H1 (cell line): ENCODE results near the gene TECRL. TPM values are rescaled to one million over a fixed set of nuclear protein-coding genes. Genes with fewer than 3 reads are reported as not detected.

Source experiments
- CTCF ChIA-PET: fragments of 300-600 bp; sonication (Branson Sonifier 250); formaldehyde crosslinking; loops from one replicate; lab custom pipeline; 2021; ENCODE audit not compliant: partially characterized antibody; lab: Charles Lee
- POLR2A ChIA-PET: fragments of 300-600 bp; sonication (Branson Sonifier 250); formaldehyde crosslinking; loops from one replicate; lab custom pipeline; 2021; ENCODE audit warnings: inconsistent platforms; ENCODE audit not compliant: partially characterized antibody; lab: Charles Lee
- DNase-seq, 2 experiments: peaks; one replicate each; pipeline versions ENCODE4 v3.0.0 to v3.0.0-alpha.2; 2010 to 2022; ENCODE audit warnings: low spot score in 2 of 2, low read depth in 1 of 2, mixed read lengths in 1 of 2
- FAIRE-seq: peaks from 2 replicates; lab custom pipeline; 2011; peaks lifted over from hg19 to GRCh38; lab: Jason Lieb, UNC
- H2AFZ ChIP-seq: 2 replicates; pipeline ENCODE4 v1.8.1; 2012; ENCODE audit warnings: low read length, inconsistent platforms
- H2AK5ac ChIP-seq: 2 replicates; pipeline ENCODE4 v1.6.1; 2013; ENCODE audit warnings: low read depth, low read length
- H2BK120ac ChIP-seq: replicated peaks from 2 replicates; pipeline ENCODE3; 2013; ENCODE audit warnings: low read depth, low read length, inconsistent platforms
- H2BK12ac ChIP-seq: 2 replicates; pipeline ENCODE4 v1.6.1; 2013; ENCODE audit warnings: low read depth, low read length
- H2BK15ac ChIP-seq: 2 replicates; pipeline ENCODE4 v1.6.1; 2013; ENCODE audit warnings: low read length
- H2BK20ac ChIP-seq: 2 replicates; pipeline ENCODE4 v1.6.1; 2013; ENCODE audit warnings: low read length
- H2BK5ac ChIP-seq: 2 replicates; pipeline ENCODE4 v1.6.1; 2013; ENCODE audit warnings: low read depth, low read length
- H3K14ac ChIP-seq: 2 replicates; pipeline ENCODE4 v1.6.1; 2013; ENCODE audit warnings: inconsistent platforms; ENCODE audit not compliant: insufficient read length
- H3K18ac ChIP-seq: 2 replicates; pipeline ENCODE4 v1.6.1; 2013; ENCODE audit warnings: low read length; ENCODE audit errors: extremely low read depth
- H3K23ac ChIP-seq: 2 replicates; pipeline ENCODE4 v1.6.1; 2013; ENCODE audit warnings: inconsistent platforms; ENCODE audit not compliant: insufficient read length
- H3K23me2 ChIP-seq: 2 replicates; pipeline ENCODE4 v1.6.1; 2013; ENCODE audit warnings: low read depth, low read length
- H3K27ac ChIP-seq: 2 replicates; pipeline ENCODE4 v1.6.1; 2011; ENCODE audit warnings: low read depth, low read length, inconsistent platforms
- H3K27me3 ChIP-seq, 4 experiments: replicated peaks in 1 of 4; 1 replicate in 1 of 4; 2 replicates in 3 of 4; pipeline versions ENCODE4 v1.6.1 to v1.8.1; 2011 to 2013; ENCODE audit warnings: low read length in 3 of 4, mild to moderate bottlenecking in 3 of 4, inconsistent platforms in 2 of 4, mixed read lengths in 2 of 4, moderate library complexity in 1 of 4; ENCODE audit not compliant: control insufficient read depth in 3 of 4, insufficient read depth in 3 of 4; ENCODE audit errors: extremely low read depth in 1 of 4
- H3K36me3 ChIP-seq, 4 experiments: 2 replicates each; pipeline versions ENCODE4 v1.6.1 to v1.8.1; 2011 to 2013; ENCODE audit warnings: mild to moderate bottlenecking in 4 of 4, low read length in 3 of 4, moderate library complexity in 2 of 4, control low read depth in 1 of 4, inconsistent platforms in 1 of 4; ENCODE audit not compliant: insufficient read depth in 4 of 4, control insufficient read depth in 2 of 4
- H3K4ac ChIP-seq: replicated peaks from 2 replicates; pipeline ENCODE3; 2013; ENCODE audit warnings: low read length, low read depth, mixed read lengths, inconsistent platforms; ENCODE audit not compliant: insufficient read length
- H3K4me1 ChIP-seq, 4 experiments: replicated peaks in 1 of 4; 1 replicate in 1 of 4; 2 replicates in 3 of 4; pipeline versions ENCODE4 v1.6.1 to v1.8.1; 2011 to 2013; ENCODE audit warnings: low read length in 3 of 4, inconsistent platforms in 2 of 4, mixed read lengths in 1 of 4; ENCODE audit not compliant: insufficient read depth in 4 of 4, control insufficient read depth in 3 of 4
- H3K4me2 ChIP-seq, 2 experiments: 2 replicates each; pipeline versions ENCODE4 v1.6.1 to v1.8.1; 2011 to 2013; ENCODE audit warnings: low read depth in 2 of 2, low read length in 2 of 2, control low read depth in 1 of 2, inconsistent platforms in 1 of 2, mild to moderate bottlenecking in 1 of 2; ENCODE audit not compliant: insufficient read depth in 1 of 2
- H3K4me3 ChIP-seq, 4 experiments: fragments of 200-600, 300-600 bp in 1 of 4; sonication (generic), shearing (Covaris generic), sonication (Bioruptor Twin) in 1 of 4; 2 replicates each; pipeline versions ENCODE4 v1.5.1 to v1.8.1; 2011 to 2016; ENCODE audit warnings: low read length in 4 of 4, low read depth in 3 of 4, control low read depth in 2 of 4, inconsistent platforms in 2 of 4, mild to moderate bottlenecking in 2 of 4, mixed read lengths in 1 of 4, moderate library complexity in 1 of 4; ENCODE audit not compliant: insufficient read depth in 2 of 4; ENCODE audit errors: extremely low read depth in 1 of 4
- H3K56ac ChIP-seq: replicated peaks from 2 replicates; pipeline ENCODE3; 2013; ENCODE audit warnings: low read depth, mild to moderate bottlenecking, mixed read lengths, low read length, inconsistent platforms; ENCODE audit not compliant: insufficient read length
- H3K79me1 ChIP-seq: 2 replicates; pipeline ENCODE4 v1.6.1; 2013; ENCODE audit warnings: low read depth, low read length, control low read depth
- H3K79me2 ChIP-seq, 2 experiments: 2 replicates each; pipeline versions ENCODE4 v1.6.1 to v1.8.1; 2012 to 2013; ENCODE audit warnings: low read length in 2 of 2, mild to moderate bottlenecking in 2 of 2, inconsistent platforms in 1 of 2; ENCODE audit not compliant: insufficient read depth in 2 of 2, control insufficient read depth in 1 of 2
- H3K9ac ChIP-seq, 4 experiments: replicated peaks in 1 of 4; 1 replicate in 1 of 4; 2 replicates in 3 of 4; pipeline versions ENCODE4 v1.6.1 to v1.8.1; 2011 to 2013; ENCODE audit warnings: low read depth in 3 of 4, low read length in 3 of 4, control low read depth in 2 of 4, mild to moderate bottlenecking in 2 of 4, moderate library complexity in 2 of 4, inconsistent platforms in 1 of 4; ENCODE audit errors: extremely low read depth in 1 of 4
- H3K9me3 ChIP-seq, 2 experiments: 2 replicates each; pipeline versions ENCODE4 v1.6.1 to v1.8.1; 2012 to 2013; ENCODE audit warnings: mild to moderate bottlenecking in 2 of 2, moderate library complexity in 2 of 2, control low read depth in 1 of 2, inconsistent platforms in 1 of 2, low read depth in 1 of 2, low read length in 1 of 2, mixed read lengths in 1 of 2; ENCODE audit not compliant: insufficient read depth in 2 of 2
- H4K20me1 ChIP-seq, 2 experiments: replicated peaks in 1 of 2; 2 replicates each; pipeline versions ENCODE3 to v1.8.1; 2011 to 2013; ENCODE audit warnings: inconsistent platforms in 2 of 2, low read length in 2 of 2, mild to moderate bottlenecking in 1 of 2; ENCODE audit not compliant: insufficient read depth in 2 of 2, control insufficient read depth in 1 of 2
- H4K5ac ChIP-seq: 2 replicates; pipeline ENCODE4 v1.6.1; 2013; ENCODE audit warnings: low read length, low read depth, mixed read lengths, inconsistent platforms; ENCODE audit not compliant: insufficient read length
- H4K8ac ChIP-seq: 2 replicates; pipeline ENCODE4 v1.8.0; 2013; ENCODE audit warnings: mild to moderate bottlenecking, moderate library complexity, low read length, inconsistent platforms; ENCODE audit not compliant: insufficient read depth; ENCODE audit errors: extremely low read depth
- H4K91ac ChIP-seq: replicated peaks from 2 replicates; pipeline ENCODE3; 2013; ENCODE audit warnings: low read length, mixed read lengths, inconsistent platforms; ENCODE audit not compliant: insufficient read length
- BRCA1 ChIP-seq: IDR thresholded peaks from 2 replicates; pipeline ENCODE4 v1.6.1; 2012; ENCODE audit warnings: low read depth, low read length, improper control_type of control experiment
- CREB1 ChIP-seq: IDR thresholded peaks from 2 replicates; pipeline ENCODE4 v1.6.1; 2012; ENCODE audit warnings: inconsistent platforms
- CTBP2 ChIP-seq: IDR thresholded peaks from 2 replicates; pipeline ENCODE4 v1.7.0; 2011; ENCODE audit warnings: borderline replicate concordance, mild to moderate bottlenecking, moderate library complexity, mixed read lengths, low read length; ENCODE audit not compliant: insufficient read depth, insufficient read length
- CTCF ChIP-seq, 3 experiments: IDR thresholded peaks; 1 replicate in 2 of 3; 2 replicates in 1 of 3; pipeline versions ENCODE4 v1.5.1 to v1.6.1; 2011; ENCODE audit warnings: low read length in 3 of 3, mild to moderate bottlenecking in 3 of 3, inconsistent platforms in 2 of 3, low read depth in 1 of 3, moderate library complexity in 1 of 3; ENCODE audit not compliant: insufficient read depth in 1 of 3; ENCODE audit errors: control extremely low read depth in 1 of 3
- EGR1 ChIP-seq: IDR thresholded peaks from 2 replicates; pipeline ENCODE4 v1.6.1; 2011; ENCODE audit warnings: low read depth, low read length, borderline replicate concordance
- GABPA ChIP-seq: IDR thresholded peaks from 2 replicates; pipeline ENCODE4 v1.6.1; 2011; ENCODE audit warnings: mild to moderate bottlenecking, low read length, moderate library complexity, borderline replicate concordance; ENCODE audit not compliant: insufficient read depth
- HDAC6 ChIP-seq: IDR thresholded peaks from one replicate; pipeline ENCODE4 v1.7.1; 2012; ENCODE audit warnings: low read depth, mild to moderate bottlenecking, inconsistent platforms, low read length, moderate library complexity
- KDM1A ChIP-seq: fragments of 200-600, 300-600 bp; sonication (generic); IDR thresholded peaks from 2 replicates; pipeline ENCODE4 v1.7.1; 2016; ENCODE audit warnings: mild to moderate bottlenecking, low read length, borderline replicate concordance
- KDM5A ChIP-seq: fragments of 200-600 bp; IDR thresholded peaks from 2 replicates; pipeline ENCODE4 v1.7.1; 2012; ENCODE audit warnings: mild to moderate bottlenecking, low read length, inconsistent platforms, mixed read lengths
- MAFK ChIP-seq: IDR thresholded peaks from 2 replicates; pipeline ENCODE4 v1.6.1; 2012; ENCODE audit warnings: low read depth, mild to moderate bottlenecking, improper control_type of control experiment, low read length
- NRF1 ChIP-seq: IDR thresholded peaks from 2 replicates; pipeline ENCODE4 v1.6.1; 2011; ENCODE audit warnings: mild to moderate bottlenecking, low read depth, low read length, improper control_type of control experiment
- SAP30 ChIP-seq: fragments of 300-600 bp; sonication (generic); IDR thresholded peaks from 2 replicates; pipeline ENCODE4 v1.7.1; 2012; ENCODE audit warnings: low read length, moderate library complexity, mild to moderate bottlenecking, inconsistent platforms; ENCODE audit not compliant: insufficient read depth, insufficient replicate concordance
- SUZ12 ChIP-seq: fragments of 200-600 bp; sonication (generic); IDR thresholded peaks from 2 replicates; pipeline ENCODE4 v1.6.1; 2012; ENCODE audit warnings: mild to moderate bottlenecking, inconsistent platforms, low read length, moderate library complexity, mixed read lengths
- YY1 ChIP-seq: IDR thresholded peaks from 2 replicates; pipeline ENCODE4 v1.6.1; 2011; ENCODE audit warnings: low read depth, mild to moderate bottlenecking, low read length
- polyA plus RNA-seq, 7 experiments: library from polyadenylated mRNA; depleted of rRNA in 3 of 7; stranded (reverse) in 5 of 7; unstranded in 2 of 7; fragments of >200 nt in 5 of 7; fragments of 200-250 nt in 2 of 7; gene quantifications; 1 replicate in 5 of 7; 2 replicates in 1 of 7; 4 replicates in 1 of 7; pipeline versions ENCODE4 v1.2.1 to v1.2.3, GENCODE V29; 2011 to 2013; ENCODE audit warnings: missing spikeins in 2 of 7, mixed read lengths in 2 of 7
- total RNA-seq: library from RNA; stranded (reverse); fragmentation: NEBNext Ultra II Directional; extraction: Animal tissue kit (Norgen Biotek cat#: 25700); gene quantifications from 2 replicates; pipeline ENCODE4 v1.2.1, GENCODE V29; 2021

Gene TECRL
- total and polyA plus RNA-seq, 2 of the 8 experiments (the other 6 are each of a cell fraction or from before 2014, with no cell fraction given): not detected

- no peak overlapping the region for H3K9ac ChIP-seq
- no peak overlapping the region for H3K4me3 ChIP-seq
- H3K27me3 ChIP-seq: no peaks in the 10 kb centered on the region
- no peaks in the 10 kb centered on the region; a peak in 1 of 8 replicates for H3K36me3 ChIP-seq
- H3K4ac ChIP-seq: no peak overlapping the region
- no peak overlapping the region for H3K14ac ChIP-seq
- DNase-seq (no peak), FAIRE-seq (no peak)
- H3K23ac ChIP-seq: no peak overlapping the region
- no peaks in the 10 kb centered on the region for H3K79me1 ChIP-seq
- H2BK15ac ChIP-seq: no peak overlapping the region
- peaks cover 4% of the 10 kb centered on the region in 2 experiments; a peak in 3 of 4 replicates for H3K9me3 ChIP-seq
- ChIA-PET CTCF (no interaction called here), POLR2A (no interaction called here)
- H4K8ac ChIP-seq: no peak overlapping the region
- no peak overlapping the region for H2BK5ac ChIP-seq
- H3K27ac ChIP-seq: no peak overlapping the region
- H4K5ac ChIP-seq: no peak overlapping the region
- no peaks in the 10 kb centered on the region for H3K4me1 ChIP-seq
- H3K23me2 ChIP-seq: no peaks in the 10 kb centered on the region
- no peak overlapping the region for H3K4me2 ChIP-seq
- H2BK12ac ChIP-seq: no peak overlapping the region
- H3K56ac ChIP-seq: no peak overlapping the region
- no peak overlapping the region for H4K91ac ChIP-seq
- no peak overlapping the region for H2AK5ac ChIP-seq
- H4K20me1 ChIP-seq: no peaks in the 10 kb centered on the region
- no peak overlapping the region for H2BK120ac ChIP-seq
- H3K18ac ChIP-seq: no peak overlapping the region
- H2AFZ ChIP-seq: no peak overlapping the region
- no peak overlapping the region for H2BK20ac ChIP-seq
- H3K79me2 ChIP-seq: no peaks in the 10 kb centered on the region
- TF ChIP-seq SAP30 (no peak), HDAC6 (no peak), CTCF (IDR thresholded peaks at IDR 0.05; ENCODE audit: control extremely low read depth in 1 of 3, insufficient read depth in 1 of 3, low read depth in 1 of 3, low read length in 3 of 3) (no peak), CTBP2 (no peak), KDM1A (no peak), SUZ12 (no peak), YY1 (no peak), EGR1 (no peak), KDM5A (no peak), MAFK (no peak), NRF1 (no peak), BRCA1 (no peak), GABPA (no peak), CREB1 (no peak)
These were observed 159.2 kb downstream of the TECRL start for GRCh38 chr4:64250061-64250460.
